ENCODE data around the gene SLC9A7. TPM values are rescaled to one million over a fixed set of nuclear protein-coding genes. Genes with fewer than 3 reads are reported as not detected.

The SLC9A7 gene
- total RNA-seq, 1 donor from 2014 or later: 7.9 TPM

DNA sequence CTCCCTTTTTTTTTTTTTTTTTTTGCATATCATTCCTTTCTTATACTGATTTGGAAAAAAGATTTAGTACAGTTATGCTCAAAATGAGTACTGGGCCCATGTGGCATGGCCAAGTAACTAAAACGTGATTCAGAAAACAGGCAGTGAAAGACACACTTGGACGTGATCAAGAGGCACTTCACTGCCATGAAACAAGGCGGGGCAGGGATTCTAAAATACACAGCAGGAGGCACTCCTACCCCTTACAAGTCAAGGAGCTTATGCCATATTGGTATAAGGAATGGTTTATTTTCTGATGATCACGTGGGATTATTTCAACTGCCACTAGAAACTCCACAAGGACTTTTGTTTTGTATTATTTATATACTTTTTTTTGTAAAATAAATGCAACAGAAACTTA lies 113.3 kb downstream of the SLC9A7 start:
- H3K27ac ChIP-seq: no peak overlapping the region
- H3K4me1 ChIP-seq: peaks cover 18% of the 10 kb centered on the region
- ATAC-seq: peak; percentile 86 to 89
- DNase-seq: peak; percentile 44
- H3K36me3 ChIP-seq: no peaks in the 10 kb centered on the region
- TF ChIP-seq CTCF (IDR thresholded peaks at IDR 0.05): no peak
- H3K4me3 ChIP-seq: no peak overlapping the region
- no peaks in the 10 kb centered on the region for H3K27me3 ChIP-seq (ENCODE audit: low read depth)
- H3K9me3 ChIP-seq: no peaks in the 10 kb centered on the region
- intact Hi-C loops (cut with DNase I): no loop called here

DNA sequence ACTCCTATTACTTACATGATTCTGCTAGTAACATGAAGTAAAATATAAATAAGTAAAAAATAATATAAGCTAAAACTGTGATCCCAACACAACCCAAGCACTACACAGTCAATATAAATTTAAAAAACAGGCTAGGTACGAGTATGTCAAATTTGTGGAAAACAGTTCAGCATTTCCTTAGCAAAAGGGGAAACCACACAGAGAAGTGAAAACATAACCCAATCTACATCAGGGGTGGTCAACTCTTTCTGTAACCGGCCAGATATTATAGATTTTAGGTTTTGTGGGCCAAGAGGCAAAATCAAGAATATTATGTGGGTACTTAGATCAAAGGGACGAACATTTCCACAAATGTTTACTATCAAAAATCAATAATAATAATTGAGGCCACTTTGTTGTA lies 115.3 kb downstream of the SLC9A7 start:
- H3K27ac ChIP-seq: no peak overlapping the region
- H3K4me3 ChIP-seq: no peak overlapping the region
- intact Hi-C loops (cut with DNase I): no loop called here
- TF ChIP-seq CTCF (IDR thresholded peaks at IDR 0.05): no peak
- no peaks in the 10 kb centered on the region for H3K9me3 ChIP-seq
- DNase-seq (no peak), ATAC-seq (no peak)
- H3K4me1 ChIP-seq: peaks cover 2% of the 10 kb centered on the region
- H3K36me3 ChIP-seq: no peaks in the 10 kb centered on the region
- no peaks in the 10 kb centered on the region for H3K27me3 ChIP-seq (ENCODE audit: low read depth)

DNA sequence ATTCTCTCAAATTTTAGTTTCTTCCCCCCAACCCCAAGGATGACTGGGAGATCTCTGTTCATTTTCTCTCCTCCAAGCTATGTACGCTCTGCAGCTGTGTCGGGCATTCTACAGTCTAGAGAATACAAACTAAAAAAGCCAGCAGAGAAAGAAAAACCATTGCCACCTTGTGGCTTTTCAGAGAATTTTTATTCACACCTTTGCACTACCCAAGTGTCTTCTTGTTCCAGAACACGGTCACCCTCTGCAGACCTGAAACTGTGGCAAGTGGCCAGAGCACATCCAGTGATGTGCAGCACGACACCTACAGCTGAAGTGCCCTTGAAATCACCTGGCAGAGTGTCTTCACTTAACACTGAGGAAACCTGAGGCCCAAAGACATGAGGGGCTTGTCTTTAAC lies 116.8 kb downstream of the SLC9A7 start:
- no peaks in the 10 kb centered on the region for H3K27me3 ChIP-seq (ENCODE audit: low read depth)
- no peak overlapping the region for H3K27ac ChIP-seq
- ATAC-seq (peak; percentile 54 to 61), DNase-seq (no peak)
- no peaks in the 10 kb centered on the region for H3K36me3 ChIP-seq
- TF ChIP-seq CTCF (IDR thresholded peaks at IDR 0.05): peak; percentile 34
- no peaks in the 10 kb centered on the region for H3K4me1 ChIP-seq
- H3K4me3 ChIP-seq: no peak overlapping the region
- intact Hi-C loops (cut with DNase I): no loop called here
- H3K9me3 ChIP-seq: no peaks in the 10 kb centered on the region

- ATAC-seq: no peak
- DNase-seq: no peak
- Histone ChIP-seq H3K4me3 (no peak overlapping the region), H3K36me3 (no peaks in the 10 kb centered on the region), H3K27me3 (ENCODE audit: low read depth) (no peaks in the 10 kb centered on the region), H3K9me3 (no peaks in the 10 kb centered on the region), H3K4me1 (no peaks in the 10 kb centered on the region), H3K27ac (no peak overlapping the region)
- intact Hi-C loops (cut with DNase I): no loop called here
- no peak for TF ChIP-seq CTCF (IDR thresholded peaks at IDR 0.05)
Measured at GRCh38 chrX:46637938-46638337, 121.0 kb downstream of the SLC9A7 start.

GRCh38 chrX:46636223-46636622 lies 122.7 kb downstream of the SLC9A7 start:
- no peak for TF ChIP-seq CTCF (IDR thresholded peaks at IDR 0.05)

DNA sequence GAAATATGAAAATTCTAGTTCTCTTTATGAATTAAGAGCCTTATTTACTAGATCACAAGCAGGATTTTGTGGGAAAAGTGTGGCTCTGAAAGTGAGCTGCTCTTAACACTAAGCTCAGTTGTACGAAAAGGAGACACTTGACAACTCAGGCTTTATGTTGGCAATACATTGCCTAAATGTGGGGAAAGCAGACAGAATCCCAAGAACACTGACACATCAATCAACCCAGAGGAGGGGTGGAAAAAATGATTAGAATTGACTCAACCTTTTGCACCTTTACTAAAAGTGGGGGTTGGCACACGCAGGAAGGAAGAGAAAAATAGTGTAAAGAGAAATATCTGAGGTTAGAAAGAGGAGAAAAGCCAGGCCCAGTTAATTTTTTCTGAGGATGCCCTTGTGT lies 123.7 kb downstream of the SLC9A7 start:
- no peak for TF ChIP-seq CTCF (IDR thresholded peaks at IDR 0.05)
- H3K27me3 ChIP-seq (ENCODE audit: low read depth): no peaks in the 10 kb centered on the region
- ATAC-seq (no peak), DNase-seq (no peak)
- no peak overlapping the region for H3K4me3 ChIP-seq
- no peaks in the 10 kb centered on the region for H3K4me1 ChIP-seq
- intact Hi-C loops (cut with DNase I): no loop called here
- H3K27ac ChIP-seq: no peak overlapping the region
- no peaks in the 10 kb centered on the region for H3K9me3 ChIP-seq
- no peaks in the 10 kb centered on the region for H3K36me3 ChIP-seq

More at GRCh38 chrX:46636223-46636622, 122.7 kb downstream of the SLC9A7 start:
- H3K36me3 ChIP-seq: no peaks in the 10 kb centered on the region
- H3K27me3 ChIP-seq (ENCODE audit: low read depth): no peaks in the 10 kb centered on the region
- no peak overlapping the region for H3K4me3 ChIP-seq
- DNase-seq: no peak
- no peak for ATAC-seq
- H3K27ac ChIP-seq: no peak overlapping the region
- H3K4me1 ChIP-seq: no peaks in the 10 kb centered on the region
- H3K9me3 ChIP-seq: no peaks in the 10 kb centered on the region
- intact Hi-C loops (cut with DNase I): no loop called here
